ENCODE measurements around the gene SEMA3C.
A peak's percentile ranks its signal among the peaks of the same experiment; 100 is the strongest.

SEMA3C gene

DNA sequence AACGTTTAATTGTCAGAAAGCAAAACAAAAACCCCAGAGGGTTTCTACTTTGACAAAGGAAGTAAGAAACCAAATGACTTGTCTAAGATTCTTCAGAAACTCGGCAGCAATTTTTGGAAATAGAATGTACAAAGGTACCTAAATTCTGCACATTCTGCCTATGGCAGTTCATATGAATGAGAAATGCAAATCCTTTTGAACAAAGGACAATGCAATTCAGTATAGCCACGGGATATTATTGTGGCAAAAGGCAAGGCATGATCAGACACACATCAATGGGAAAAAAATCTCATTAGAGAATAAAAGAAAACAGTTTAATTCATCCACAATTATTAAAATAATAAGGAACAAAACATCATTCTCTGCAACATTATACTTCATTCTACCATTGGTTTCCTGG lies 93.4 kb downstream of the SEMA3C start:
- no peak for DNase-seq (ENCODE audit: low read depth in 2 of 2)

DNA sequence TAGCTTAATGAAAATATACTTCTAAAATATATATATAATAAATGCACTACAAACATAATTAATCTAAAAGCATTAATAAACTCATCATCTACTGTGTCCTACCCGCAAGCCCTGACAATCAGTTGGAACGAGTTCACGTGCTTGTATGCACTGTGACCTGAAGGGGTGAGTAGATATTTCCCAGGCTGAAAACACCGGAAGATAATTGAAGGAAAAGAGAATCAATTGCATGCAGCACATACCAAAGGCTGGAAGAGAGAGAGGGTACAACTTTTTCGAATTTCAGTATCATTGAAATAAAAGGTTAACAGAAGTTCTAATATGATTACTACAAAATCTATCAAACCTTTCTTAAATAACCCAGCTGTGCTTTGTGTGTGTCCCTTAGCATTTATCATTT lies 94.6 kb downstream of the SEMA3C start:
- DNase-seq (ENCODE audit: low read depth in 2 of 2), result no peak

DNA sequence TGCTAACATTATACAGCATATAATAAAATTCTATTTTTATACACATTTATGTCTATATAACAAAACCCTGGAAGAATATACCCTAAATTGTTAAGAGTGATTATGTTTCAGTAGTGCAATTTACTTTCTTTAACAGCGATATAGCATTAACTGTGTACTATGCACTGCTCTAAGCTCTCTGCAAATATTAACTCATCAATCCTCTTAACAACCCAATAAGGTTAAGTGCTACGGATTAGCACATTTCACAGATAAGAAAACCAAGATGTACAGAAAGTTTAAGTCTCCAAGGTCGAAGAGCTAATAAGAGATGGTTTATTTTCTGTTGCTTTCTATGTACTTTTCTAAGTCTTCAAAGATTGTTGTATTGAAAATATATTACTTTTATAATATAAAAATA lies 95.8 kb downstream of the SEMA3C start:
- no peak for DNase-seq (ENCODE audit: low read depth in 2 of 2)

DNA sequence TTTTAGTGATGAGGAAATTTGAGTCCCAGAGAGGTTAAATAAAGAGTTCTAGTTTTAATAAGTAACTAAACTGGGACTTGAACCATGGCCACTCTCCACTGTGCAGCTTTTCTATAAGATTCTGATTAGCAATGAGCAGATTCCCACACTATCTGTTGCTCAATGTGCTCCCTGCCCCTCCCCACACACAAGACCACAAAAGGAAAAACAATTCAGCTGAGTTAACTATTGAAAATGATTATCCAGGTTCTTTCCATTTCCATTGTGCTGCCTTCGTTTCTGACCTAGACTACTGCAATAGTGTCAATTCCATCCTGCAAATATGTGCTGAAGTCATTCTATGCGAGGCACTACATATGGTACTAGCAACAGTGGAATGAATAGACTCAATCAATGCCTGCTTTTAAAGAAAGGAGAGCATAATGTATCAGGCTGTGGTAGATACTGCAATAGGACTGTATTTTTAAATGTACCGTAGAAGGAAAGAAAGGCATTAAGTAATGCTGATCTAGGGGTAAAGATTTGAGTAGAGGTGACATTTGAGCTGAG lies 97.0 kb downstream of the SEMA3C start:
- no peak for DNase-seq (ENCODE audit: low read depth in 2 of 2)

DNA sequence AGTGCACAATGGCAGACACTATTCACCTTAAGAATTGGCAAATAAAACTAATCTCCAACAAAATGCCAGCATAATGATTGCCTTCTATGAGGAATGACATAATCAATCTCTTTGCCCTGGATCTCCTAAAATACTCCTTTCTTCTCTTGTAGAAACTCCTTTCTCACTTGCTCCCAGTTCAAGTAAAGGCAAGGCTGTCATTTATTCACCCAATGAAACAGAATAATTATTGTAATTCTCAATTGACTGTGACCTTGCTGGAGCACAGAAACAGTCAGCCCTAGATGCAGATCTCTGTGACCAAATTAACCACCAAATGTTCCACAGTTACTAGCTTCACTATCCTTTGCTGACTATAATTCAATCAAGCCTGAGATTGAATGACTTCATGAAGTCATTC lies 99.3 kb downstream of the SEMA3C start:
- no peak for DNase-seq (ENCODE audit: low read depth in 2 of 2)

DNA sequence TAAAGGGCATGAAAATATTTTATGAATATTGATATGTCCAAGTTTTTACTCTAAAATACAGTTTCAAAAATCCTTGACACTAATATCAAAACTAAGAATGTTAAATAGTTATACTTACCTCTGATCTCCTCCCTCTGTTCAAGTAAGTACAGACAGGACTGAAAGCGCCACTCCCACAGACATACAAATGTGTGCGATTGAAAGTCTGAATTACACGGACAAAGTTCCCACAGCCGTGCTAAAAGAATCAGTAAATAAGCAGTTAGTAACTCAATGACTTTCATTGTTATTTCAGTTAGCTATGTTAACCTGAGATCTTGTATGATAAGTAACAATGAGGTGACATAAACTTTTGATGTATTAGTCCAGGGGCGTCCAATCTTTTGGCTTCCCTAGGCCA lies 100.7 kb downstream of the SEMA3C start:
- DNase-seq (ENCODE audit: low read depth in 2 of 2), result no peak

DNA sequence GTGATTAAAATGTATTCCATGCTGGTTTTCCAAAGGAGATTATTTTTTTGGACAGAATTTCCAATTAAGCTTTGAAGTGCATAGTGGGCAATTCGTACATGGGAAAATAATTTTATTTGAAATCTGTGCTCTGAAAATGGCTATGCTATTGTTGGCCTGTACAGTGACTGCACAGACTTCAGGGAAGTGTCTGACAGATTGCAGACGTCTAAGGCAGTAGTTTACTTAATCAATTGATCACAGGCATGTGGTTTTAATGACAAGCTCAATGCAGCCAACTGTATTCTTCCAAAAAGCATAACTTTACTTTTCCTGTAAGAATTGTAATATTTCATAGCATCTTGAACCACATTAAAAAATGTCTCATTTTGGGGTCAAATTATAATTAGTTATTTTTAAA lies 102.0 kb downstream of the SEMA3C start:
- DNase-seq (ENCODE audit: low read depth in 2 of 2), result no peak

DNA sequence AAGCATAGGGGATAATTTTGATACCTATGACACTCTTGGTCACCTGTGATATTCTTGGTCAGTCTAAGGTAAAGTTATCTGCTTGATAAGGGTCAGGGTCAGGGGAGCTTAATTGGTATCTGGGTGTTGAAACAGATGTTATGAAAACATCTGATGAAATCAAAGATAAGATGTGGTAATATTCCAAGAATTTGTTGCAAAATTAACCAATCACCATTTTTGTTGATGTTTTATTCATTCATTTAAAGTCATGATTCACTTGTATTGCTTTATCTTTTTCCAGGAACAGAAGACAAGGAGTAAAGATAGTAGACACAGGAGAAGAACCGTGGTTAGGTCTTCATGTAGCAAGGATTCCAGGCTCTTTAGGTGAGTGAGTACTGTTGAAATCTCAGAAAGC lies 103.1 kb downstream of the SEMA3C start:
- DNase-seq (ENCODE audit: low read depth in 2 of 2), result no peak

DNA sequence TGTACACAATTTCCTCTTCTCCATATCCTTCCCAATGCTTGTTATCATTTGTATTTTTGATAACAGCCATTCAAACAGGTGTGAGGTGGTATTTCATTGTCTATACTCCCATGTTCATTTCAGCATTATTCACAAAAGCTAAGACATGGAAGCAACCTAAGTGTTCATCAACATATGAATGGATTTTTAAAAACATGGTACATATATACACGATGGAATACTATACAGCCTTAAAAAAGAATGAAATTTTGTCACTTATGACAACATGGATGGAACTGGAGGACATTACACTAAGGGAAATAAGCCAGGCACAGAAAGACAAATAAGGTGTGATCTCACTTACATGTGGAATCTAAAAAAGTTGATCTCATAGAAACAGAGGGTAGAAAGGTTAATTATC lies 109.3 kb downstream of the SEMA3C start:
- DNase-seq (ENCODE audit: low read depth in 2 of 2), result no peak

DNA sequence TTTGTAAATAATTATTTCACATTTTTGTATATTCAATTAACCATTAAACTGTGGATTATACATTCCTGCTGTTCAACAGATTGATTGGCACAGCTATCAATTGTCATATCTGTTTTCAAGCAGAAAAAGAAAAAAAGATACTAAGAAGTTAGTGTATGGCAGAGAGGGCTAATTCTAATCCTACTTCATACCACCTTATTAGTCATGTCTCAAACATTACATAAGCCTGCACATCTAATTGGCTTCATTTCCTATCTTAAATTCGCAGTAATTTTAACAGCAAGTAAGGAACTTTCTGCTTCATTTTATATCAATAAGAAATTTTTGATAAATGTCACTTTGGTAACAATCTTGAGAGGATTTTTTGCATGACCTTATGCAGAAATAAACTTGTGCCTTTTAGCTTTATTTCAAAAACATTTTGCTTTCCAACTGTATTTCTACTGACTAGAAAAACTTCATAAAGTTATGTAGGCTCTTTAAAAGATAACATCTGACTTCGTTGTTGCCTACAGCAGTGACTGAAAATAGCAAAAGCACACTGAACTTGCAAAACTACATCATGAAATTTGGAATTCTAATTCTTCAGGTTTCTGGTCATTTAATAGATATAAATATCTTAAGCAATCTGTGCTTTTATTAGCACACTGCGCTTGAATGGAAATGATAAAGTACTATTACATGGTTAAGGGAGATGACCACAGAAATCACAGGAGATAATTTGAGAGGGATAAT lies 111.5 kb downstream of the SEMA3C start:
- no peak for DNase-seq (ENCODE audit: low read depth in 2 of 2)

DNA sequence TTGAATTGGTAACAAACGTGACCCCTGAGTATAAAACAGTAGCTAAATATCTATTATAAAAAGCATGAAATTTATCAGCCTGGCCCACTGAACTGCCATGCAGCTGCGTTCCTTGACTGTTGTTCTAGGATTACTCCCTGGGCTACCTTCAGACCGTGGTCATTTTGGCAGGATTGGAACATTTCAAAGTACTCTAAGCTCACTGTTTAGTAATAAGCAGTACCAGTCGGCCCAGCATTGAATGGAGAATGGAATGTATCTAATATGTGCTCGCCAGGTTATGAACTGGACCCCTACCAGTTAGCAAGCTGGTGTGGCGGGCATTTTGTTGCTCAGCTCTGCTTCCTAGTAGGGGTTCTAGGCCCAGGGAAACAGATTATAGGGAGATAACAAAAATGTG lies 112.2 kb downstream of the SEMA3C start:
- DNase-seq (ENCODE audit: low read depth in 2 of 2), result no peak

DNA sequence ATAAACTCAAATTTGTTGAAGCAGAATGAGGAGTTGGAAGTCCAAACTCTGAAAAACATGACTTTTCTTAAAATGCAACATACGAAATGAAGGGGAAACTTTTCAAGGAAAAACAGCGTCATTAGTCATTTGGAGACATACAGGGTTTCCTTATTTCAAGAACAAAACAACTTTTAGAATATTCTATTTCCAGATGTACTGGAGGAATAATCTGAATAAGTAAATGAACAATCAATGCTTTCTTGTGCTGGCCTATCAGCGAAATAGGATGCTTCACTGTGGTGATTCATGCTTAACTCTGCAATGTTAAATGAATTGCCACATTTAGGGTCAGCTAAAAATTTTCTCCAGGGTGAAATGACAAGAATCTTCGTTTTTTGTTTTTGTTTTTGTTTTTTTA lies 114.3 kb downstream of the SEMA3C start:
- no peak for DNase-seq (ENCODE audit: low read depth in 2 of 2)

DNA sequence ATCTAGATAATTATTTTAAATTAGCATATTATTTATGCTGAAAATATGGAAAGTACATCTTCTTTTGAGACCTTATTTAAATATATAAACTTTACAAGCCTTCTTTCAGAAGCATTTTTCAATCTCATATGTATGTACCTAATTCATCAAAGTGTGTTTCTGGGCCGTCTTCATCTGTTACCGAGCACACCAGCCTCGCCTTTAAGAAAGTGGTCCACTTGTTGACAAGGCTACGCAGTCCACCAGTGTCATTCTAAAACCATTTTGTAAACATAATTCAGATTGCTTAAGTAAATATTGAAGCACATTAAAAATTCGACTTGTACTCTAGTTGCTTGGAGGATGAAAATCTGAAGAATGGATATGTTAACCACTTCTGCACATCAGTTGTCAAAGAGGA lies 116.3 kb downstream of the SEMA3C start:
- no peak for DNase-seq (ENCODE audit: low read depth in 2 of 2)

DNA sequence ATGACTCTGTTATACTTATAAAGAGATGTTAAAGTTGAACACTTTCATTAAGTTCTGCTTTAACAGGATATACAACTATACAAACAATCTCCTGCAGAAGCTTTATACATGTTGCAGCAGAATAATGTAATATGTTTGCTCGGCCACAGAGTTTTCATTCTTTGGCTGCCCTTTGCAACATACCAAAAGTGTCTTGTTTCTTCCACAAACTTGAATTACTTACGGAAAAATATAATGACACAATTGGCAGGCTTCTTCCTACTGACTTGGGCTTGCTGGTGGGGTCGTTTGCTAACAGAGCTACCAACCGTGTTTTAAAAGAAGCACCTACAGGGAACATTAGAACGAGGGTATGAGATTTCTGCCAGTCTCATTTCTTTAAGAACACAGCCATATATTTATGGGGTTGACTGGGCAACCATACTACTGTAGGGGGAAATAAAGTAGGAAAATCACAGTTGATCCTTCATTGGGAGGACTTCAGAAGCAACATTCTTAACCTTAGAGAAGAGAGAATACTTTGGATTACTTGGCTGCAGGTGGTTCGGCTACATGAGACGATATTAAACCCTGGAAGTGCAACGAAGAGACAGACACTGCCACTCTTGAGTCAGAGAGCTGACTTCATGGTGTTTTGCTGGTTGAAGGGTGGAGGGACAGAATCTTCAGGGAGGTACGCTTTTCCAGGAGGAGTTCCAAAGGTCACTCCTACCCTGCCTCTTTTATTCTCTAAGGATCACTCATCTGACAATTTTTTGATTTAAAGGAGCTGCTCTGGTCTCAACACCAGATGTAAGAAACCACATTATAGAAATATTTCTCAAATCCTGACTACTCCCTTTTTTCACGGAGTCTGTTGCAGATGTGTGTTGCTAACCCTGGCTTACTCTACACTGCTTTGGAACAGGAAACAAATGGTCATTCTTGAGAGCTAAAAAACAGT lies 123.9 kb downstream of the SEMA3C start:
- peak; percentile 67 to 74 for DNase-seq (ENCODE audit: low read depth in 2 of 2)

DNA sequence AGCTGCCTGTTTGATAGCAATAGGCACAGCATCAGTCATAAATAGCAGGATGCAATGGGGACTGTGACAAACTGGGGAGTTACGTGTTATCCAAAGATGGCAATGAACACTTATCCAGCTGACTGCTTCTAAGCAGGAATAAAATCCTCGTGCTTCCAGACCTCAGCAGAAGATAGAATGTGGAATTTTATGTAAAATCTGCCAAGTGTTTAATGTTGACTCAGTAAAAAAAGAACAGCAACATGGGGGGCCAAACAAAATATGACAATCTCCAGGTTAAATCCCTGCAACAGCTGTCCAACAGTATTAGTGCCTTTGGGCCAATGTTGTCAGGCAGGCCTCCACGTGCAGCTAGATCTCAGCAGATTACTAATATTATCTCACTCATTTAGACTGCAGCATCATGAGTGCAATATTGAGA lies 127.3 kb downstream of the SEMA3C start:
- DNase-seq (ENCODE audit: low read depth in 2 of 2), result no peak

DNA sequence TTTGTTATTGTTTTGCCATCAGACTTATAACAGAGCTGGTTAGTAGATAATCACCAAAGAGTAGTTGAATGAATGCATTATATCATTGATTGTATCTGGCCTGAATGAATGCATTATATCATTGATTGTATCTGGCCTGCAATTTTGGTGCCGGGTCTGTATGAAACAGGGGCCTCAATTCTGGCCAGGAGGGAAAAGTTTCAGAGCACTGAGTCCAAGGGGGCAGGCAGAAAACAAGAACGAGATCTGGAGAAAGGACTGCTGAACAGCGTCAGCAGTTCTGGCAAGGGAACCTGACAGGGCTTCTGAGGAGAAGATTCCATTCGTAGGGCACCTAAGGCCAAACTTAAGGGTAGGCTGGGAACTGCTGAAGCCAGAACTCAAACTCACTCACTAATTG lies 128.0 kb downstream of the SEMA3C start:
- no peak for DNase-seq (ENCODE audit: low read depth in 2 of 2)

DNA sequence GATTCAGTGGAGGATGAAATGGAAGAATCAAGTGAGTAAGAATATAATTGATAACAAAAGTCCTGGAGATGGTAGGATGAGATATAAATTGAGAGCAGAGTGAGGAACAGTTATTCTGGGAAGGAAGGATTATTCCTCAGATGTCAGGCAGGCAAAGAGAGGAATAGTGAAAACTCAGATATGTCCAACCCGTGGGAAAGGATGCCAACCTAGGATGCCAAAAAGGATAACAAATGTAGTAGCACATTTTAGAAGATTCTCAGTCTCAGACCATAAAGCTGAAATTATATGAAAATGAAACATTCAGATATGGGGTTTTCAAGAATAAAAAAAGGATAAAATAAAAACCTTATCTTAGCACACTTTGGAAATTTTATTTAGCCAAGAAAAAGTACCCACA lies 131.1 kb downstream of the SEMA3C start:
- DNase-seq (ENCODE audit: low read depth in 2 of 2), result no peak

DNA sequence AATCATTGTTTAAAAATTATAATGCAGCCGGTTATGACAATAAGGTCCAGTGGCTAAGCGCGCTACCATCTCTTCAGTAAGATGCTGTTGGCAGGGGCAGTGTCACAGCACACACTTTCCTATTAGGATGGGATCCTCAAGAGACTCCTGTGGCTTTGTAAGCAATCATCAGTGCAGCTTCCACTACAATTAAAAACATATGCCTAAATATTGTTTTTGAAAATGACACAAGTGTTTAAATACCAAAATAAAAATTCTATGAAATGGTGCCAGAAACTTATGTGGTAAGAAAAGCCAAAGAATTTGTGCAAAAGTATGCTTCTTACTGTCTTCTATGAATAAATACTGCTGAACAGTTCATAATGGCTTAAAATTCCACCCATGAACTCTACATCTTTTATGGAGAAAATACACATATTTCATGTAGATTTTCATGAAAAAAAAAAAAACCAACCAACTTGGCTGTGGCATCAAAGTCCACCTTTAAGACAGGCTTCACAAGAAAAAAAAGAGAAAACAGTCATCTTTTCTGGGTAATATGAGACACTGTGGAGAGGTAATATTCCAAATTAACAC lies 132.8 kb downstream of the SEMA3C start:
- peak; percentile 85 to 86 for DNase-seq (ENCODE audit: low read depth in 2 of 2)

DNA sequence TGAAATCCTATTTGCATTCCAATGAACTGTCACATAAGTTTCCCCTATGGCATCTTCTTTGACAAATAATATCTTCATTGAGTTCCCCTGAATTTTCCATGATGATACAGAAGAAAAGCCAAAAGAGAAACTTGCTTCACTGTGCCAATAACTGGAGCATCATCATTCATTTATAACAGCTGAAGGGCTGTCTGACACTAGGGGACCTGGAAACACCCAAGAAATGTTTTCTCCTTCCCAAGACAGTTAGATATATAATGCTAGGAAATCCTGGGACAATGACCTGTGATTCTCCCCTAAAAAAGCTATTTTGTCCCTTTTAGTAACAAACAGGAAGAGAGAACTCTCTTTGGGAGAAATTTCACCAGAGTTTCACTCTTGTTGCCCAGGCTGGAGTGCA lies 133.6 kb downstream of the SEMA3C start:
- DNase-seq (ENCODE audit: low read depth in 2 of 2), result no peak

DNA sequence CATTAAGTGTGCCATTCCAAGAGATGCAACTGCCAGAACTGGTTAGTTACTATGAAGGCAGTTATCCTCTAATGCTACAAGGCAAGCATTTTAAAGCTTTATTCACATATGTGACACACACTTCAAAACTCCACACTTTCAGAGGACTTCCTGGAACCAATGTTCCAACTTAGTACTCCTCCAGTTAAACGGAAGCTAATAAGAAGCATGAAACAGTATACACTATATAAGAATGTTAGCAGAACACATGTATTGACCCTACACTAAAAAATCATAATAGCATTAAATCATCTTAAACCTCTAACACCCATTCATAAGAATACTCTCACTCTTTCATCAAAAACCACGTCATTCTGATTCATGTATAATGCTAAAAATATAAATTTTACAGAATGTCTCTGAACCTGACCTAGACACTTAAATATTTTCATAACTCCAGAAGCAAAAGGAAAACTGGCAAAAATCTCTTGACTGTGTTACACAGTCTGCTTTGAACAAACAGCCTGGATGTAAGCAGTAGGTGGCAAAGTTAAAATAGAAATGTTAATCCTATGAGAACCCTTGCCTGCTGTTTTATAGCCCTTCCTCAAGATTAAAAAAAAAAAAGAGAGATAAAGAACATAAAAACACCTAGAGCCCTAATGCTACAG lies 135.0 kb downstream of the SEMA3C start:
- peak; percentile 42 to 47 for DNase-seq (ENCODE audit: low read depth in 2 of 2)

DNA sequence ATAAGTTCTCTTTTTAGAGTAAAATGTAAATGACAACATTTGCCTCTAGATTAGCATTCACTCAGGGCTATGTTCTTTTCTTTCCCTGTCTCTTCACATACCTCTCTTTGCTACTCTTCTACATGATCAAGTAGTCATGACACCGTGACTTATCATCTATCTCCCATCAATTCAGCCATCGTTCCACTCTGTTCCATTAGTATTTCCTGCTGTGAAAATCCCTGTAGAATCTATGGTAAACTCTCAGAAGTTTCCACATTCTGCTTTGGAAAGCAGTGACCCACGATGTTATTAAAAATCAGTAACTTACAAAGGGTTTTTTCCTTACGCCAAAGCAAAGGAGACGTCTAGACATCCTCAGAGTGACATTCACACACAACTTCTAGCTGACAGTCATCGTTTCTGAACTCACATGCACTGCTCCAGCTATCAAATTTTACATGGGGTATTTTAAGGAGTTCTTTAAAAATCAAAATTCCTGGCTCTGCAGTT lies 135.6 kb downstream of the SEMA3C start:
- DNase-seq (ENCODE audit: low read depth in 2 of 2), result no peak

DNA sequence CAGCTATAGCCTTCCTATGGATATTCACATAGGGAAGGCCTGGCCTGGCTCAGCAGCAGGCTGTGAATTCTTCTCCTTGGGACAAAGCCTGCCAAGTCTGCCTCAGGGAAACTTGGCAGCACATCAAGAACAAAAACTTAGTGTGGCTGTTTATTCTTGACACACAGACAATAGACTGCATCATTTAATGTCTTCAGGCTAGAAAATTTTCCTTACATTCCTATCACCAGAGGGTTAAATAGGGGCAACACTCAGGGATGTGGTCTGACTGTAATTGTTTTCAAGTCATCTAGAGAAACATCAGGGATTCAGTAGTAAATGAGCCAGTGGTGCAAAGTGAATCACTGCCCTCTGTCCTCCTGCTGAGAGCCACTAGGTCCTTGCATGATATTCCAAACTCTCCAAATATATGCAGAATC lies 137.3 kb downstream of the SEMA3C start:
- DNase-seq (ENCODE audit: low read depth in 2 of 2), result peak; percentile 71 to 78

Data from fibroblast of skin of left quadriceps (primary cell).